H1 (cell line): Measurements from ENCODE around the gene FSIP1. TPM values are rescaled to one million over a fixed set of nuclear protein-coding genes. Genes with fewer than 3 reads are reported as not detected.
A peak's percentile ranks its signal among the peaks of the same experiment; 100 is the strongest.

Experiments
- HDAC2 ChIP-seq, 2 experiments: fragments of 300-600 bp in 1 of 2; sonication (generic) in 1 of 2; IDR thresholded peaks; 2 replicates each; pipeline ENCODE4 v1.6.1; 2011 to 2012; ENCODE audit warnings: low read depth in 2 of 2, low read length in 2 of 2, mild to moderate bottlenecking in 2 of 2, moderate library complexity in 2 of 2, borderline replicate concordance in 1 of 2, inconsistent platforms in 1 of 2
- NRF1 ChIP-seq: IDR thresholded peaks from 2 replicates; pipeline ENCODE4 v1.6.1; 2011; ENCODE audit warnings: mild to moderate bottlenecking, low read depth, low read length, improper control_type of control experiment
- RAD21 ChIP-seq, 2 experiments: IDR thresholded peaks in 1 of 2; conservative IDR thresholded peaks in 1 of 2; 2 replicates each; pipeline ENCODE4 v1.6.1; 2011; ENCODE audit warnings: low read depth in 2 of 2, low read length in 2 of 2, improper control_type of control experiment in 1 of 2, inconsistent platforms in 1 of 2, mild to moderate bottlenecking in 1 of 2, moderate library complexity in 1 of 2
- SAP30 ChIP-seq: fragments of 300-600 bp; sonication (generic); IDR thresholded peaks from 2 replicates; pipeline ENCODE4 v1.7.1; 2012; ENCODE audit warnings: low read length, moderate library complexity, mild to moderate bottlenecking, inconsistent platforms; ENCODE audit not compliant: insufficient read depth, insufficient replicate concordance
- SIX5 ChIP-seq: IDR thresholded peaks from 2 replicates; pipeline ENCODE4 v1.6.1; 2011; ENCODE audit warnings: mild to moderate bottlenecking, low read depth, low read length
- SP4 ChIP-seq: IDR thresholded peaks from 2 replicates; pipeline ENCODE4 v1.6.1; 2012; ENCODE audit warnings: low read length, inconsistent platforms
- TEAD4 ChIP-seq: IDR thresholded peaks from 2 replicates; pipeline ENCODE4 v1.6.1; 2012; ENCODE audit warnings: low read depth, low read length, inconsistent platforms, mixed read lengths
- polyA plus RNA-seq, 7 experiments: library from polyadenylated mRNA; depleted of rRNA in 3 of 7; stranded (reverse) in 5 of 7; unstranded in 2 of 7; fragments of >200 nt in 5 of 7; fragments of 200-250 nt in 2 of 7; gene quantifications; 1 replicate in 5 of 7; 2 replicates in 1 of 7; 4 replicates in 1 of 7; pipeline versions ENCODE4 v1.2.1 to v1.2.3, GENCODE V29; 2011 to 2013; ENCODE audit warnings: missing spikeins in 2 of 7, mixed read lengths in 2 of 7
- total RNA-seq: library from RNA; stranded (reverse); fragmentation: NEBNext Ultra II Directional; extraction: Animal tissue kit (Norgen Biotek cat#: 25700); gene quantifications from 2 replicates; pipeline ENCODE4 v1.2.1, GENCODE V29; 2021
- TF ChIP-seq, protein P1 (sequence below), 3 experiments: IDR thresholded peaks; 1 replicate in 2 of 3; 2 replicates in 1 of 3; pipeline versions ENCODE4 v1.5.1 to v1.6.1; 2011; ENCODE audit warnings: low read length in 3 of 3, mild to moderate bottlenecking in 3 of 3, inconsistent platforms in 2 of 3, low read depth in 1 of 3, moderate library complexity in 1 of 3; ENCODE audit not compliant: insufficient read depth in 1 of 3; ENCODE audit errors: control extremely low read depth in 1 of 3
- TF ChIP-seq, protein P2 (sequence below): IDR thresholded peaks from 2 replicates; pipeline ENCODE4 v1.6.1; 2011; ENCODE audit warnings: low read length, improper control_type of control experiment

Gene FSIP1
- total and polyA plus RNA-seq, 2 of the 8 experiments (the other 6 are each of a cell fraction or from before 2014, with no cell fraction given) = 0.18 to 1.3 TPM

DNA sequence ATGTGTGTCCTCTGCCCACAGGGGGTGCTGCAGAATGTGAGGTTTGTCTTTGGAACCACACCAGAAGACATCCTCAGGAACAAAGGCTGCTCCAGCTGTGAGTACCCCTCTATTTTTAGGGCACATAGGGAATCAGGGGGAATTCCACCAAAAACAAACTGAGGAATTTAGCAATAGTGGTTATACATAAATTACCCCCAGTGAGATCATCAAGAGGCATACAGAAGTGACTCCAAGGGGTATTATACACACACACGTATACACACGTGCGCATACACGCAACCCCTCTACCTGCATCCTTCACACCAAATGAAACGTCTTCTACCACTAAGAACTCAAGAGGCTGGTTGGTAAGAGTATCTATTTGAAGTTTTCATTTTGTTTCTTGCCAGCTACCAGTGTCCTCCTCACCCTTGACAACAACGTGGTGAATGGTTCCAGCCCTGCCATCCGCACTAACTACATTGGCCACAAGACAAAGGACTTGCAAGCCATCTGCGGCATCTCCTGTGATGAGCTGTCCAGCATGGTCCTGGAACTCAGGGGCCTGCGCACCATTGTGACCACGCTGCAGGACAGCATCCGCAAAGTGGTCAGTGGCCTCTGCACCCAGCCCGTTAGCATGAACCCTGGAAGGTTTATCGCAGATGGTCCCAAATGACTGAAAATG is 198.9 kb downstream of the FSIP1 start (continued):
- TF ChIP-seq, protein P1, sequence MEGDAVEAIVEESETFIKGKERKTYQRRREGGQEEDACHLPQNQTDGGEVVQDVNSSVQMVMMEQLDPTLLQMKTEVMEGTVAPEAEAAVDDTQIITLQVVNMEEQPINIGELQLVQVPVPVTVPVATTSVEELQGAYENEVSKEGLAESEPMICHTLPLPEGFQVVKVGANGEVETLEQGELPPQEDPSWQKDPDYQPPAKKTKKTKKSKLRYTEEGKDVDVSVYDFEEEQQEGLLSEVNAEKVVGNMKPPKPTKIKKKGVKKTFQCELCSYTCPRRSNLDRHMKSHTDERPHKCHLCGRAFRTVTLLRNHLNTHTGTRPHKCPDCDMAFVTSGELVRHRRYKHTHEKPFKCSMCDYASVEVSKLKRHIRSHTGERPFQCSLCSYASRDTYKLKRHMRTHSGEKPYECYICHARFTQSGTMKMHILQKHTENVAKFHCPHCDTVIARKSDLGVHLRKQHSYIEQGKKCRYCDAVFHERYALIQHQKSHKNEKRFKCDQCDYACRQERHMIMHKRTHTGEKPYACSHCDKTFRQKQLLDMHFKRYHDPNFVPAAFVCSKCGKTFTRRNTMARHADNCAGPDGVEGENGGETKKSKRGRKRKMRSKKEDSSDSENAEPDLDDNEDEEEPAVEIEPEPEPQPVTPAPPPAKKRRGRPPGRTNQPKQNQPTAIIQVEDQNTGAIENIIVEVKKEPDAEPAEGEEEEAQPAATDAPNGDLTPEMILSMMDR (IDR thresholded peaks at IDR 0.05; ENCODE audit: control extremely low read depth in 1 of 3, insufficient read depth in 1 of 3, low read depth in 1 of 3, low read length in 3 of 3) = peak; percentile 38 to 61 (median 45); a peak in 3 of 4 replicates
- TF ChIP-seq, protein P2, sequence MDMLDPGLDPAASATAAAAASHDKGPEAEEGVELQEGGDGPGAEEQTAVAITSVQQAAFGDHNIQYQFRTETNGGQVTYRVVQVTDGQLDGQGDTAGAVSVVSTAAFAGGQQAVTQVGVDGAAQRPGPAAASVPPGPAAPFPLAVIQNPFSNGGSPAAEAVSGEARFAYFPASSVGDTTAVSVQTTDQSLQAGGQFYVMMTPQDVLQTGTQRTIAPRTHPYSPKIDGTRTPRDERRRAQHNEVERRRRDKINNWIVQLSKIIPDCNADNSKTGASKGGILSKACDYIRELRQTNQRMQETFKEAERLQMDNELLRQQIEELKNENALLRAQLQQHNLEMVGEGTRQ = peak; percentile 19; the same call in 1 of the 2 replicates
- no peak; the same call in 1 of the 2 replicates for TF ChIP-seq NRF1
- TF ChIP-seq SP4 = no peak
- no peak for TF ChIP-seq HDAC2 (IDR thresholded peaks at IDR 0.05; ENCODE audit: borderline replicate concordance in 1 of 2, low read depth in 2 of 2, low read length in 2 of 2)
- no peak for TF ChIP-seq SAP30
- TF ChIP-seq SIX5 = no peak
- TF ChIP-seq TEAD4 = no peak
- peak; percentile 26 to 48; a peak in 3 of 4 replicates for TF ChIP-seq RAD21 (IDR thresholded peaks at IDR 0.05 in 1 of 2, conservative IDR thresholded peaks at IDR 0.05 in 1 of 2; ENCODE audit: low read depth in 2 of 2, low read length in 2 of 2)
